Fibroblast of villous mesenchyme (primary cell): Measurements from ENCODE around the gene ZNF324B. TPM values are rescaled to one million over a fixed set of nuclear protein-coding genes. Genes with fewer than 3 reads are reported as not detected.

Experiments used
- DNase-seq: peaks from one replicate; pipeline ENCODE4 v3.0.0-alpha.2; 2010; ENCODE audit warnings: low read depth
- H3K4me3 ChIP-seq: 2 replicates; pipeline ENCODE4 v1.5.1; 2011; ENCODE audit warnings: low read depth, mild to moderate bottlenecking, low read length
- CTCF ChIP-seq: IDR thresholded peaks from 2 replicates; pipeline ENCODE4 v1.5.1; 2012; ENCODE audit warnings: low read depth, mild to moderate bottlenecking, low read length; ENCODE audit not compliant: insufficient read depth
- total RNA-seq: library from RNA; depleted of rRNA; stranded (reverse); fragments of >200 nt; gene quantifications from 2 replicates; pipeline ENCODE4 v1.2.3, GENCODE V29; 2012

Gene ZNF324B
- total RNA-seq, 1 donor, result 10.4 TPM

GRCh38 chr19:58477130-58477529 lies 25.7 kb downstream of the ZNF324B start:
- TF ChIP-seq CTCF, result no peak
- peak overlapping the region; percentile 71 for H3K4me3 ChIP-seq
- DNase-seq, result no peak

GRCh38 chr19:58477871-58478270 lies 26.4 kb downstream of the ZNF324B start:
- no peak for DNase-seq
- TF ChIP-seq CTCF, result no peak
- H3K4me3 ChIP-seq, result no peak overlapping the region

- H3K4me3 ChIP-seq, result no peak overlapping the region
- DNase-seq, result no peak
- TF ChIP-seq CTCF, result no peak
Measured at GRCh38 chr19:58479303-58479702, 27.9 kb downstream of the ZNF324B start.

- no peak overlapping the region for H3K4me3 ChIP-seq
- TF ChIP-seq CTCF, result no peak
- DNase-seq, result no peak
Measured at GRCh38 chr19:58479736-58480480, 28.5 kb downstream of the ZNF324B start.

GRCh38 chr19:58480481-58480830 lies 29.0 kb downstream of the ZNF324B start:
- no peak for DNase-seq
- H3K4me3 ChIP-seq, result no peak overlapping the region

GRCh38 chr19:58480831-58481230 lies 29.4 kb downstream of the ZNF324B start:
- H3K4me3 ChIP-seq, result no peak overlapping the region
- no peak for TF ChIP-seq CTCF
- no peak for DNase-seq

More at GRCh38 chr19:58480481-58480830, 29.0 kb downstream of the ZNF324B start:
- no peak for TF ChIP-seq CTCF

GRCh38 chr19:58482372-58482771 lies 30.9 kb downstream of the ZNF324B start:
- H3K4me3 ChIP-seq, result no peak overlapping the region
- no peak for TF ChIP-seq CTCF
- no peak for DNase-seq
